GM18873 (cell line): ENCODE results near the gene DDOST.

ENCODE experiments used
- ATAC-seq: cut with Tn5 transposase; IDR thresholded peaks from one replicate; pipeline ENCODE4 v1.9.1; 2021; ENCODE audit warnings: mild to moderate bottlenecking, moderate library complexity, moderate number of reproducible peaks; ENCODE audit not compliant: unreplicated experiment, low FRiP score

The DDOST gene

GRCh38 chr1:20663365-20663764, 2.2 kb upstream of the DDOST start:
- no peak for ATAC-seq

DNA sequence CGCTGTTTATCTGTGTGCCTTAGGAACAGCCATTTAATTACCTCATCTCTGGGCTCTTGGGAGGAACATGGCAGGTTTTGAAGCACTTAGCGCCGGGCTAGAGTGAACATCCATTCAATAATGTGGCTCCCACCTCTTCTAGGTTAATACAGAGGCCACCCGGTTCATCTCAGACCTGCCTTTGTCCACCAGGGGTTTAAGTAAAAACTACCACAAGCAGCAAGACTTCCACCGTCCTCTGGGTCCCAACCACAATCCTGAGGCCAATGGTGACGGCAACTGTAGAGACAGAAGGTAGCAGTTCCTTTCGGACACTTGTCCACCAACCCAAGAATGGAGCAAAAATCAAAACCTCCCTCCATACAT, 924 bp upstream of the DDOST start:
- no peak for ATAC-seq

GRCh38 chr1:20660847-20661206, 342 bp downstream of the DDOST start:
- no peak for ATAC-seq

- no peak for ATAC-seq
Measured at GRCh38 chr1:20660363-20660762, 806 bp downstream of the DDOST start.

DNA sequence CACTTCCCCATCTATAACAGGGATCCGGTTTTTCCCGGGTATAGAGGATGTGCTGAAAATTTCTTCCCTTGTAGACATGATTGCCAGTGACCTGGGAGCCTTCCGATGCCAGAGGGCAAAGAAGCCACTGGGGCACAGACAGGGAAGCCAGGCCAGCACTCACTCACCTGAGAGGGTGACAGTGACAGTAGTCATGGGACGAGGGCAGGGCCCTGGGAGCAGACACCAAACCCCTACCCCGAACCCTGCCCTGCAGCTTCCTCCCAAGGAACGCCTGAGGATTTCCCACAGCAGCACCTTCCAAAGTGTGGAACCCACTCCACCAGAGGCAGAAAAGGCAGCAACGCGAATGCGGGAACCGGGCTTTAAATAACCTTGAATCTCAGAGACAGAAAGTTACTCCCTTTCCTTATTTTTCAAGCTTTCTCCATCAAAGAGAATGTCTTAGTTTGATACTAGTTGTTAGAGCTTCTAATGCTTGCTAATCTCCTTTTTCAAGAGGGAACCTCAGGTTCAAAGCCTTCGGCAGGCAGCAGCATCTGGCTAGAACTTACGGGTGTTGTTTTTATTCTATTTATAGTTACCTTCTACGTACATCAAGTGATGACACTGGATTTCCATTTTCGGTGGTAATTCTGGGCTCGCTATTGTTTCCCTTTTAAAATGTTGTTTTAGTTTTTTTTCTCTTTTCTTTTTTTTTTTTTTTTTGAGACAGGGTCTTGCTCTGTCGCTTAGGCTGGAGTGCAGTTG, 2.8 kb downstream of the DDOST start:
- ATAC-seq, result no peak

- ATAC-seq, result no peak
Measured at GRCh38 chr1:20657024-20657423, 4.1 kb downstream of the DDOST start.

GRCh38 chr1:20654104-20654690, 7.0 kb downstream of the DDOST start:
- ATAC-seq, result no peak

- ATAC-seq, result no peak
Measured at GRCh38 chr1:20652300-20652699, 8.9 kb downstream of the DDOST start.

DNA sequence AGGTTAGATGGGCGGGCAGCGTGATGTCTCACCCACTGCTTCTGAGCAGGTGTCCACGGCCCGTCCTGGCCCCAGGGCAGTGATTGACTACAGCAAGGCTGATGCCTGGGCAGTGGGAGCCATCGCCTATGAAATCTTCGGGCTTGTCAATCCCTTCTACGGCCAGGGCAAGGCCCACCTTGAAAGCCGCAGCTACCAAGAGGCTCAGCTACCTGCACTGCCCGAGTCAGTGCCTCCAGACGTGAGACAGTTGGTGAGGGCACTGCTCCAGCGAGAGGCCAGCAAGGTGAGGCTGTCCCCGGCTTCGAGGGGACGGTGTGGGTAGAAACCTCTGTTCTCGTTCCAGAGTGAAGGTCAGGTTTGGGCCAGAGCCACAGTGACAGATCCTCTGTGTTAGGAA, 12.2 kb downstream of the DDOST start:
- ATAC-seq, result no peak

- no peak for ATAC-seq
Measured at GRCh38 chr1:20648438-20648837, 12.7 kb downstream of the DDOST start.

DNA sequence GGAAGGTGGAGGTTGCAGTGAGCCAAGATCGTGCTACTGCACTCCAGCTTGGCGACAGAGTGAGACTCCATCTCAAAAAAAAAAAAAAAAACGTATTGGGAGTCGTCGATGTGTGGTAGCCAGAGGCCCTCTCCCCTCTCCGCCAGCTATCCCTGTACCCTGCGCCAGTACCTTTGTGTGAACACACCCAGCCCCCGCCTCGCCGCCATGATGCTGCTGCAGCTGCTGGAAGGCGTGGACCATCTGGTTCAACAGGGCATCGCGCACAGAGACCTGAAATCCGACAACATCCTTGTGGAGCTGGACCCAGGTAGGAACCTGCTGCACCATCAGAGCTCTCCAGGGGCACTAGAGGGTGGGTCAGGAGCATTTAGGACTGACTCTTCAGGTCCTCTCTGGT, 15.8 kb downstream of the DDOST start:
- ATAC-seq, result no peak

GRCh38 chr1:20644416-20644815, 16.8 kb downstream of the DDOST start:
- no peak for ATAC-seq

DNA sequence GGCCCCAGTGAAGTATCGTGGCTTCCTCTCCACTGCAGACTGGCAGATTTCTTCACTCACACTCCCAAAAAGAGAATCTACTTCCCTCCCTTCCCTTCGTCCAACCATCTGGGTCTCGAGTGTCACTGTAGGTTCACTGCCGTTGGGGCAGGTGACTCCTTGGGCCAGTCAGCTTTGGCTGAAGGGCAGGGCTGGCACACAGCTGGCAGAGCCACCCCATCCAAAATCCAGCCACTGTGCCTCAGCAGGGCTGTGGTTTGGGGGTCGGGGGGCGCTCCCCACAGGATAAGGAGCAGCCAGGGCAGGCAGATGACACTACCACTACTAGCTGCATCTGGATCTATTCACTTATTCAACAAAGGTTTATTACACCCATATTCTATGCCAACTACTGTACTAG, 18.1 kb downstream of the DDOST start:
- ATAC-seq, result no peak

GRCh38 chr1:20641975-20642374, 19.2 kb downstream of the DDOST start:
- ATAC-seq, result no peak

DNA sequence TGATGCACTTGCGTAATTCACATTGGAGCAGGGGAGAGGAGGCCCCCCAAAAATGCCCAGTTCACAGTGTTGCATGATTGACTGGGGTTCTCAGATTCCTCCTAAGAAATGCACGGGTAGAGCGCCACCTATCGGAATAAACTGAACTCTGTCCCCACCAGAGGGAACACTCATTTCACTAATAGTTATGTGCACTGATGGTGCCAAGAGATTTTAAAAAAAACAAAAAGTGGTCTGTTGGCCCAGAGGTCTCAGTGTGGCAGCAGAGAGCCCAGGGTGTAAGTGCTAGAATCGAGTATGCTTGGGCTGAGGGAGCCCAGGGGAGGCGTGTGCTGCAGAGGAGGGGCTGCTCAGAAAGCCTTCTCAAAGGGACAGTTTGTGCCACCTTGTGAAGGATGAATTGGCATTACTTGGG, 21.0 kb downstream of the DDOST start:
- ATAC-seq, result no peak

GRCh38 chr1:20636785-20637347, 24.3 kb downstream of the DDOST start:
- ATAC-seq, result no peak

- ATAC-seq, result no peak
Measured at GRCh38 chr1:20634594-20635084, 26.5 kb downstream of the DDOST start.

- ATAC-seq, result no peak
Measured at GRCh38 chr1:20634065-20634593, 27.0 kb downstream of the DDOST start.

DNA sequence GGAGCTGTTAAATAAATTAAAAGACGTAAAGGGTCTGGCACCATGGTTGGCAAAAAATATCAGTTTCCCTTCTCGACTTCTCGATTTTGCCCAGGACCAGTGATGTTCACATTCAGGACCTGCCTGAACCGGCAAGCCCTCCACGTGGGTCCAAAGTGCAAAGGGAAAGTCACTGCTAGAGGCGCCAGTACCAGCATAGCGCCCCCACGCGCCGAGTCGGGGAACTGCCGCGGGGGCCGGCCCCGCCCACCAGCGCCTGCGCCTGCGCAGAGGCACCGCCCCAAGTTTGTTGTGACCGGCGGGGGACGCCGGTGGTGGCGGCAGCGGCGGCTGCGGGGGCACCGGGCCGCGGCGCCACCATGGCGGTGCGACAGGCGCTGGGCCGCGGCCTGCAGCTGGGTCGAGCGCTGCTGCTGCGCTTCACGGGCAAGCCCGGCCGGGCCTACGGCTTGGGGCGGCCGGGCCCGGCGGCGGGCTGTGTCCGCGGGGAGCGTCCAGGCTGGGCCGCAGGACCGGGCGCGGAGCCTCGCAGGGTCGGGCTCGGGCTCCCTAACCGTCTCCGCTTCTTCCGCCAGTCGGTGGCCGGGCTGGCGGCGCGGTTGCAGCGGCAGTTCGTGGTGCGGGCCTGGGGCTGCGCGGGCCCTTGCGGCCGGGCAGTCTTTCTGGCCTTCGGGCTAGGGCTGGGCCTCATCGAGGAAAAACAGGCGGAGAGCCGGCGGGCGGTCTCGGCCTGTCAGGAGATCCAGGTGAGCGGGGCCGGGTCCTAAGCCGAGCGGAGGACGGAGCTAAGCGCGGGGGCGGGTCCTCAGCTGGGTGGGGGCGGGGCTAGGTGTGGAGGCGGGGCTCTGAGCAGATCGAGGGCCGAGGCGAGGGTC, 27.7 kb downstream of the DDOST start, which contains the start of gene PINK1:
TSS of gene PINK1 (plus strand) at position 269 of the 875 bp plus-strand sequence. CDS start at position 360, 91 bp downstream.
- ATAC-seq, result no peak

DNA sequence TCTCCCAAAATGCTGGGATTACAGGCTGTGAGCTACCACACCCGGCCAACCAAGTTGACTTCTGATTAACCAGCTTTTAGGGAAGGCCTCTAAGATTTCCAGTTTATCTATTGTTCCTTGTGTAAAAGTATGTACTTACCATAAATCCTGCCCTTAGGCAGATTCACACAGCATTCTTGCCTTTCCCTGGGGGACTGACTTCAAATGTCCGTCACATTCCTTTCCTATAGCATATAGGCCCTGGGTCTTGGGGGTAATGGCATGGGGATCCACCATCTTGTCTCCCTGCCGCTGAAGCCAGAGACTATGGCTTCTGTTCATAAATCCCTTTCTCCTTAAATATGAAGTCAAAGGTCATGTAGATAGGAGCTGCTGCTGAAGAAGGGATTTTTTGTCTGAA, 28.8 kb downstream of the DDOST start:
- ATAC-seq, result no peak

DNA sequence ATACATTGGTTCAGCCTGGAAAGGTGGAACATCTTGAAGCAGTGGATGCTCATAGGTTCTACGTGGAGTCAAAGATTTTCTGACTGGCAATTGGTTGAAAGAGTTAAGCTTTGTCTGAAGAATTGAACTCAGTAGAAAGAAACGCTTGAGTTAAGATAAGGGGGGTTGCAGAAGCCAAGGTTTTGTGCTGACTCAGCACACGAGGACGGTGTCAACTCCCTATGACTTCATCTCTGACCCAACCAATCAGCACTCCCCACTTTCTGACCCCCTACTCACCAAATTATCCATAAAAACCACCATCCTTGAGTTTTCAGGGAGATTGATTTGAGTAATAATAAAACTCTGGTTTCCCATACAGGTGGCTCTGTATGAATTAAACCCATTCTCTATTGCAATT, 30.4 kb downstream of the DDOST start:
- ATAC-seq, result no peak
